Left renal cortex interstitium (tissue), 4 donors: ENCODE measurements around the gene HERC5. TPM values are rescaled to one million over a fixed set of nuclear protein-coding genes. Genes with fewer than 3 reads are reported as not detected.
A peak's percentile ranks its signal among the peaks of the same experiment; 100 is the strongest.
"Not testable (repeated sequence)": the region's sequence is repeated elsewhere in the genome, so short reads cannot be mapped to it uniquely, and the experiment has no call there.

Experiments
- DNase-seq, 4 donors: peaks; one replicate each; pipeline ENCODE4 v3.0.0-alpha.2; 2013; ENCODE audit warnings: low read depth in 4 of 4, low spot score in 2 of 4, missing footprints in 1 of 4
- polyA plus RNA-seq, 4 donors: library from polyadenylated mRNA; unstranded; fragments of 120-200 nt; gene quantifications; one replicate each; pipeline ENCODE4 v1.2.1, GENCODE V29; 2013; ENCODE audit not compliant: insufficient read length in 4 of 4

The HERC5 gene
- polyA plus RNA-seq: 1 to 10 TPM; 4.0 to 7.8 (median 5.0) TPM

GRCh38 chr4:88456670-88457306, at the start of gene HERC5:
Gene HERC5 (plus strand): TSS chr4:88457119. CDS start chr4:88457270, 151 bp downstream.
- peak; percentile 86 to 92 (median 89) for DNase-seq

GRCh38 chr4:88409206-88409605, 47.7 kb upstream of the HERC5 start:
- no peak for DNase-seq

- no peak for DNase-seq
Measured at GRCh38 chr4:88409789-88410188, 47.1 kb upstream of the HERC5 start.

GRCh38 chr4:88411491-88412096, 45.3 kb upstream of the HERC5 start:
- DNase-seq: no peak

GRCh38 chr4:88413801-88414200, 43.1 kb upstream of the HERC5 start:
- no peak for DNase-seq

GRCh38 chr4:88414755-88415154, 42.2 kb upstream of the HERC5 start:
- no peak for DNase-seq

- no peak for DNase-seq
Measured at GRCh38 chr4:88415982-88416381, 40.9 kb upstream of the HERC5 start.

- no peak for DNase-seq
Measured at GRCh38 chr4:88418411-88418810, 38.5 kb upstream of the HERC5 start.

GRCh38 chr4:88419874-88420273, 37.0 kb upstream of the HERC5 start:
- DNase-seq: no peak

GRCh38 chr4:88420844-88421243, 36.1 kb upstream of the HERC5 start:
- no peak for DNase-seq

- DNase-seq: no peak
Measured at GRCh38 chr4:88422403-88422802, 34.5 kb upstream of the HERC5 start.

- DNase-seq: no peak
Measured at GRCh38 chr4:88429401-88429800, 27.5 kb upstream of the HERC5 start.

GRCh38 chr4:88435987-88436693, 20.8 kb upstream of the HERC5 start:
- no peak for DNase-seq

GRCh38 chr4:88437873-88438272, 19.0 kb upstream of the HERC5 start:
- DNase-seq: not testable (repeated sequence)

GRCh38 chr4:88439161-88439760, 17.7 kb upstream of the HERC5 start:
- no peak for DNase-seq

GRCh38 chr4:88440146-88440545, 16.8 kb upstream of the HERC5 start:
- DNase-seq: no peak

GRCh38 chr4:88441696-88442095, 15.2 kb upstream of the HERC5 start:
- no peak for DNase-seq

GRCh38 chr4:88442689-88443191, 14.2 kb upstream of the HERC5 start:
- DNase-seq: no peak

GRCh38 chr4:88443486-88443885, 13.4 kb upstream of the HERC5 start:
- no peak for DNase-seq

- no peak for DNase-seq
Measured at GRCh38 chr4:88445252-88445651, 11.7 kb upstream of the HERC5 start.

- DNase-seq: no peak
Measured at GRCh38 chr4:88446124-88446523, 10.8 kb upstream of the HERC5 start.
